ENCODE data around the gene ERCC6.

DNA sequence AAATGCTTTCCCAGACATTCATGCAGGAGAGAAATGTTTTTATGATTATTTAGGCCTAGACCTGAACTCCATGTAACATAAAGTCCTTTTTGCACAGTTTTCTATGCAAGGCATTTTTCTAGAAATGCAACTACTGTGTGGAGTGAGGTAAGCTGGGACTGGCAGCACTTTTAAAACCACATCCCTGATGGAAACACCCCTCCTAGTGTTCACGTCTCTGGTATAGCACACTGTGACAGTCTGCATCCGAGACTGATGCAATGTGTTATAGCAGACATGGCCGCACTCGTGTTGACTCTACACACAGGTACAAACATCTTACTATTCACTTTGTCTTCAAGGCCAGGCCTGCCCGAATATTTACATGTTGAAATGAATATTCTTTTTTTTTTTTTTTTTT lies 19.3 kb upstream of the ERCC6 start:
- TF ChIP-seq, protein P1, sequence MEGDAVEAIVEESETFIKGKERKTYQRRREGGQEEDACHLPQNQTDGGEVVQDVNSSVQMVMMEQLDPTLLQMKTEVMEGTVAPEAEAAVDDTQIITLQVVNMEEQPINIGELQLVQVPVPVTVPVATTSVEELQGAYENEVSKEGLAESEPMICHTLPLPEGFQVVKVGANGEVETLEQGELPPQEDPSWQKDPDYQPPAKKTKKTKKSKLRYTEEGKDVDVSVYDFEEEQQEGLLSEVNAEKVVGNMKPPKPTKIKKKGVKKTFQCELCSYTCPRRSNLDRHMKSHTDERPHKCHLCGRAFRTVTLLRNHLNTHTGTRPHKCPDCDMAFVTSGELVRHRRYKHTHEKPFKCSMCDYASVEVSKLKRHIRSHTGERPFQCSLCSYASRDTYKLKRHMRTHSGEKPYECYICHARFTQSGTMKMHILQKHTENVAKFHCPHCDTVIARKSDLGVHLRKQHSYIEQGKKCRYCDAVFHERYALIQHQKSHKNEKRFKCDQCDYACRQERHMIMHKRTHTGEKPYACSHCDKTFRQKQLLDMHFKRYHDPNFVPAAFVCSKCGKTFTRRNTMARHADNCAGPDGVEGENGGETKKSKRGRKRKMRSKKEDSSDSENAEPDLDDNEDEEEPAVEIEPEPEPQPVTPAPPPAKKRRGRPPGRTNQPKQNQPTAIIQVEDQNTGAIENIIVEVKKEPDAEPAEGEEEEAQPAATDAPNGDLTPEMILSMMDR (conservative IDR thresholded peaks at IDR 0.05 in 1 of 2, IDR thresholded peaks at IDR 0.05 in 1 of 2; ENCODE audit: extremely low read depth in 1 of 2, insufficient read depth in 1 of 2, low read depth in 1 of 2, low read length in 2 of 2), result peak in 1 of 2 donors; percentile 6
- TF ChIP-seq EZH2 (IDR thresholded peaks at IDR 0.05; ENCODE audit: borderline replicate concordance, low read length), result no peak
